Measurements from ENCODE around the gene UBAC1.
"Not testable (repeated sequence)": the region's sequence is repeated elsewhere in the genome, so short reads cannot be mapped to it uniquely, and the experiment has no call there.

UBAC1 gene

GRCh38 chr9:135911233-135911632, 49.9 kb downstream of the UBAC1 start:
- not testable (repeated sequence) for DNase-seq

- no peak for DNase-seq
These were observed 50.4 kb downstream of the UBAC1 start for GRCh38 chr9:135910757-135911156.

GRCh38 chr9:135910216-135910615, 51.0 kb downstream of the UBAC1 start:
- no peak for DNase-seq

- DNase-seq: no peak
These were observed 51.8 kb downstream of the UBAC1 start for GRCh38 chr9:135909371-135909770.

- DNase-seq: no peak
These were observed 52.4 kb downstream of the UBAC1 start for GRCh38 chr9:135908754-135909204.

GRCh38 chr9:135908093-135908753, 53.0 kb downstream of the UBAC1 start:
- no peak for DNase-seq

- peak; percentile 92 for DNase-seq
These were observed 53.6 kb downstream of the UBAC1 start, which contains the start of gene CAMSAP1 for GRCh38 chr9:135907431-135908092. CAMSAP1 (minus strand) TSS chr9:135907546; CDS start chr9:135907159, 387 bp downstream.

GRCh38 chr9:135907006-135907430, 54.2 kb downstream of the UBAC1 start:
- DNase-seq: no peak

GRCh38 chr9:135906291-135907005, 54.7 kb downstream of the UBAC1 start:
- no peak for DNase-seq

- DNase-seq: peak; percentile 50
These were observed 55.6 kb downstream of the UBAC1 start for GRCh38 chr9:135905380-135906258.

- no peak for DNase-seq
These were observed 57.2 kb downstream of the UBAC1 start for GRCh38 chr9:135903786-135904520.

GRCh38 chr9:135903358-135903656, 57.9 kb downstream of the UBAC1 start:
- DNase-seq: no peak

- DNase-seq: no peak
These were observed 58.4 kb downstream of the UBAC1 start for GRCh38 chr9:135902655-135903357.

GRCh38 chr9:135901826-135902225, 59.3 kb downstream of the UBAC1 start:
- DNase-seq: no peak

GRCh38 chr9:135901031-135901758, 60.0 kb downstream of the UBAC1 start:
- DNase-seq: no peak

- no peak for DNase-seq
These were observed 62.4 kb downstream of the UBAC1 start for GRCh38 chr9:135898634-135899407.

GRCh38 chr9:135896626-135897025, 64.5 kb downstream of the UBAC1 start:
- no peak for DNase-seq

GRCh38 chr9:135896205-135896604, 65.0 kb downstream of the UBAC1 start:
- no peak for DNase-seq

GRCh38 chr9:135895202-135895848, 65.8 kb downstream of the UBAC1 start:
- no peak for DNase-seq

All from activated T-cell treated with anti-CD3 and anti-CD28 coated beads for 4 hours (primary cell).